Brain pericyte (primary cell): ENCODE data around the gene OR52L1.

ENCODE experiments used
- DNase-seq: peaks from one replicate; pipeline ENCODE4 v3.0.0-alpha.2; 2012; ENCODE audit warnings: low read depth, low spot score

The OR52L1 gene

GRCh38 chr11:5940748-5941147 lies 46.0 kb downstream of the OR52L1 start:
- DNase-seq: no peak

- DNase-seq: no peak
These were observed 48.2 kb downstream of the OR52L1 start for GRCh38 chr11:5938603-5938965.

GRCh38 chr11:5937868-5938602 lies 48.8 kb downstream of the OR52L1 start:
- no peak for DNase-seq
